Choroid plexus epithelial cell (primary cell): ENCODE results near the gene DLST.

Source experiments
- DNase-seq: peaks from one replicate; pipeline ENCODE4 v3.0.0-alpha.2; 2010; ENCODE audit warnings: low read depth
- H3K4me3 ChIP-seq: 2 replicates; pipeline ENCODE4 v1.5.1; 2011; ENCODE audit warnings: low read depth, mild to moderate bottlenecking, control low read depth, low read length, moderate library complexity
- CTCF ChIP-seq: conservative IDR thresholded peaks from 2 replicates; pipeline ENCODE4 v1.5.1; 2011; ENCODE audit warnings: low read depth, mild to moderate bottlenecking, control low read depth, inconsistent platforms, low read length, moderate library complexity

DLST gene

GRCh38 chr14:74860899-74861733 lies 20.6 kb upstream of the DLST start:
- peak; percentile 90 for TF ChIP-seq CTCF
- peak; percentile 90 for DNase-seq
- H3K4me3 ChIP-seq = no peak overlapping the region

- no peak for DNase-seq
- no peak overlapping the region for H3K4me3 ChIP-seq
- TF ChIP-seq CTCF = no peak
Observed at GRCh38 chr14:74861734-74862090, 20.0 kb upstream of the DLST start.

- no peak for TF ChIP-seq CTCF
- DNase-seq = no peak
Observed at GRCh38 chr14:74863274-74863673, 18.4 kb upstream of the DLST start.

GRCh38 chr14:74864198-74864597 lies 17.5 kb upstream of the DLST start:
- no peak overlapping the region for H3K4me3 ChIP-seq
- no peak for DNase-seq
- TF ChIP-seq CTCF = no peak

More at GRCh38 chr14:74863274-74863673, 18.4 kb upstream of the DLST start:
- H3K4me3 ChIP-seq = no peak overlapping the region

- no peak overlapping the region for H3K4me3 ChIP-seq
- no peak for DNase-seq
- no peak for TF ChIP-seq CTCF
Observed at GRCh38 chr14:74865156-74865555, 16.6 kb upstream of the DLST start.

- no peak for DNase-seq
- no peak overlapping the region for H3K4me3 ChIP-seq
Observed at GRCh38 chr14:74866708-74867389, 14.9 kb upstream of the DLST start.

More at GRCh38 chr14:74866708-74867389, 14.9 kb upstream of the DLST start:
- TF ChIP-seq CTCF = no peak
